ENCODE results near the gene KCNIP4.

The KCNIP4 gene

GRCh38 chr4:21678711-21679110 lies 269.9 kb downstream of the KCNIP4 start:
- DNase-seq, result no peak

- DNase-seq, result no peak
Observed at GRCh38 chr4:21677173-21677572, 271.4 kb downstream of the KCNIP4 start.

- no peak for DNase-seq
Observed at GRCh38 chr4:21664355-21664754, 284.2 kb downstream of the KCNIP4 start.

GRCh38 chr4:21656832-21657231 lies 291.7 kb downstream of the KCNIP4 start:
- DNase-seq, result no peak

GRCh38 chr4:21655031-21655430 lies 293.5 kb downstream of the KCNIP4 start:
- DNase-seq, result no peak

- DNase-seq, result no peak
Observed at GRCh38 chr4:21652508-21653231, 295.9 kb downstream of the KCNIP4 start.

- DNase-seq, result no peak
Observed at GRCh38 chr4:21649391-21650090, 299.0 kb downstream of the KCNIP4 start.

GRCh38 chr4:21645776-21646175 lies 302.8 kb downstream of the KCNIP4 start:
- DNase-seq, result no peak

GRCh38 chr4:21641696-21642095 lies 306.9 kb downstream of the KCNIP4 start:
- no peak for DNase-seq

GRCh38 chr4:21638171-21638725 lies 310.3 kb downstream of the KCNIP4 start:
- no peak for DNase-seq

- DNase-seq, result no peak
Observed at GRCh38 chr4:21628916-21629610, 319.5 kb downstream of the KCNIP4 start.

- no peak for DNase-seq
Observed at GRCh38 chr4:21628116-21628670, 320.4 kb downstream of the KCNIP4 start.

- DNase-seq, result no peak
Observed at GRCh38 chr4:21625447-21625846, 323.1 kb downstream of the KCNIP4 start.

GRCh38 chr4:21605006-21605405 lies 343.6 kb downstream of the KCNIP4 start:
- no peak for DNase-seq

GRCh38 chr4:21596521-21596920 lies 352.1 kb downstream of the KCNIP4 start:
- no peak for DNase-seq

- DNase-seq, result no peak
Observed at GRCh38 chr4:21593671-21594001, 354.9 kb downstream of the KCNIP4 start.

- no peak for DNase-seq
Observed at GRCh38 chr4:21592970-21593670, 355.5 kb downstream of the KCNIP4 start.

GRCh38 chr4:21577056-21577455 lies 371.5 kb downstream of the KCNIP4 start:
- DNase-seq, result no peak

- DNase-seq, result no peak
Observed at GRCh38 chr4:21571100-21571499, 377.5 kb downstream of the KCNIP4 start.

- DNase-seq, result no peak
Observed at GRCh38 chr4:21569638-21570037, 378.9 kb downstream of the KCNIP4 start.

- no peak for DNase-seq
Observed at GRCh38 chr4:21555083-21555482, 393.5 kb downstream of the KCNIP4 start.

- no peak for DNase-seq
Observed at GRCh38 chr4:21554500-21554899, 394.1 kb downstream of the KCNIP4 start.

GRCh38 chr4:21554066-21554465 lies 394.5 kb downstream of the KCNIP4 start:
- DNase-seq, result no peak

Data from activated CD4-positive, alpha-beta T cell treated with anti-CD3 and anti-CD28 coated beads for 4 hours (primary cell).